GM12873 (cell line): Measurements from ENCODE around the gene TPP1.

ENCODE experiments used
- CTCF ChIP-seq: IDR thresholded peaks from 2 replicates; pipeline ENCODE4 v1.5.1; 2012; ENCODE audit warnings: low read depth, mild to moderate bottlenecking, moderate library complexity, low read length, control low read depth; ENCODE audit not compliant: insufficient read depth; ENCODE audit errors: missing control alignments

Gene TPP1

DNA sequence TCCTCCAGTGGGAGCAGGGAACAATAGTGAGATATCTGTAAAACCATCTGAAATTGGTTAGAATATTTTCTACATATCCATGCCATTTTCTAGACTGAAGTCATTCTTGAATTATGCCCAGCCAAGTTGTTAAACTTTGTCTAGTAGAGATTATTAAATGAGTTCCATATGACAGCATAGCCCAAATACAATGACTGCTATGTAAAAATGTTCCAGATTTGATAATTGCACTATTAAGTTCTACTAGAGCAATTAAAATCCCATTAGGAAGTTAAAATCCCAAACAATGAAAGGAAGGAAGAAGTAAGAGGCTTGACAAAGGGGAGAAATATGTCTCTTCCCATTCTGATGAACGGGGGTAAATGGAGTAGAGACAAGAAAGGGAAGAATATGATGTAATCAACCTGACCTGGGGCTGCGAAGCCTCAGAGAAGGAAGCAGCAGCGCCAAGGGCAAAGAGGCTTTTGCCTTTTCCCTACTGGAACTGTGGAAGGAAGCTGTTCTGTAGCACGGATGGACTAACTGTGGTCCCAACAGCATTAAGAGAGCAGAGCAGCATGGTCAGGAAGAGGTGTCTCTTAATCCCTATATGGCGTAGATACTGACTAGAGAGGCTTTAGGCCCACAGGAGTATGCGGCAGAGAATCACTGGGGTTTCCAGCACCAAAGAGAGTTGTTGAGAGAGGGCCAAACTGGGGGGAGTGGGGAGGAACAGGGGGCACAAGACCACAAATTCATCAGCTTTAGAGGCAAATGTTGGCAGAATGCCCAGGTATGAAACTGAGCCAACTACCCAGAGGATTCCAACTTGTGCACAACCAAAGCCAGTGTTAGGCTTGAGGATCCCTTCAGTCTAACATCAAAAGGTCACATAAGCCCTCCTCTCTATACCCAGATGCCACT lies 42.5 kb downstream of the TPP1 start:
- TF ChIP-seq CTCF, result no peak

- TF ChIP-seq CTCF, result no peak
Observed at GRCh38 chr11:6574816-6575715, 44.2 kb downstream of the TPP1 start.

DNA sequence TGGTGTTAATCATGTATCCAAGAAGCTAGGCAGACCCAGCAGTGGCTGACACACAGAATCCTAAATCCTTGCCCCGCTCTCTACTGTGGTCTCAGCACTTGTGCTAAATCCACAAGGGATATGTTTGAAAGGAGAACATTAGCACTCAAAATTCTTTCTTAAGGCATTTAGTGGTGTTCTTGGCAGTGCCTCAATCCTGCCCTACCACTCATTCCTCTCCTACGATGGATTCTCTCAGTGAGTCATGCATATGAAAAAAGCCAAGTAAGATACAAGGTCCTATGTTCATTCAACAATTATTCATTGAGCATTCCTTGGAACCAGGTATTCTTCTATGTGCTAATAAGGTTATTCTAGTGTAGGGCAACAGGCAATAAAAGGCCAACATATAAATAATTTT lies 47.0 kb downstream of the TPP1 start:
- TF ChIP-seq CTCF, result no peak

- no peak for TF ChIP-seq CTCF
Observed at GRCh38 chr11:6571434-6572008, 47.7 kb downstream of the TPP1 start.

DNA sequence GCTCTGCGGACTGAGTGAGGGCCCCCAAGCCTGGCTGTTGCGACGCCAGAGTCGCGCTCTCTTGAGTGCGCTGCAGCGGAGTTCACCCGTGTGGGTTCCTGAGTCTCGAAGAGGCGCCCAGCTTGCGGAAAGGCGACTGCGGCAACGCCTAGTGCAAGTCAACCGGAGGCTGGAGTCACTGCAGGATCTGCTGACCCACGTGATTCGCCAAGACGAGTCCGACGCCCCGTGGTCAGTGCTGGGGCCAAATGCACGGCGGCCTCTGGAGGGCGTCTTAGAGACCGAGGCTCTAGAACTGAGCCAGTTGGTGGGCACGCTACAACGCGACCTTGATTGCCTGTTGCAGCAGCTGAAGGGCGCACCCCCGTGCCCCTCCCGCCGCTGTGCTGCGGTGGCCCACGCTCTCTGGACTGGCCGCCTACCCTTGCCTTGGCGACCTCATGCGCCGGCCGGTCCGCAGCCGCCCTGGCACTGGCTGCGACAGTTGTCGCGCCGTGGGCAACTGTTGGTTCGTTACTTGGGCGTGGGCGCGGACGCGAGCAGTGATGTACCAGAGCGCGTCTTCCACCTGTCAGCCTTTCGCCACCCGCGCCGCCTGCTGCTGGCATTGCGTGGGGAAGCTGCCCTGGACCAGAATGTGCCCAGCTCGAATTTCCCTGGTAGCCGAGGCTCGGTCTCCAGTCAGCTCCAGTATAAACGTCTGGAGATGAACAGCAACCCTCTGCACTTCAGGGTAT lies 48.4 kb downstream of the TPP1 start:
- TF ChIP-seq CTCF, result no peak

DNA sequence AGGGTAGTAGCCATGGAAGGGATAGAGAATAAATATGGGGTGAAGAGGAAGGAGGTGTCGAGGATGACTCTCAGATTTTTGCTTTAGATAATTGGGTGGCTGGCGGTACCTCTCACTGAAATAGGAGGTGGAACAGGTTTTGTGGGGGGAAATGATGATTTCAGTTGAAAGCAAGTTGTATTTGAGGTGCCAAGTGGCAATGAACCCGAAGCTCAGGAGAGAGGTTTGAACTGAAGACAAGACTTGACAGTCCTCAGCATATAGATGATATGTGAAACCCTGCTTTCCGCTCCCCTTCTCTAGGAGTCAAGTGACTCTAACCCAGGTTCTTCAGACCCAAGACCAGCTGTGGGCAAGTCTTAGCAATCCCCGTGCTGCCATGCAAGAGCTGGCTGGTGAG lies 49.5 kb downstream of the TPP1 start:
- no peak for TF ChIP-seq CTCF
